Stimulated activated CD8-positive, alpha-beta memory T cell treated with anti-CD3 and anti-CD28 coated beads, Interleukin-7, amount 100 ng/mL, for 1 hour (primary cell): ENCODE measurements around the gene SH2D7.

Source experiments
- DNase-seq, 2 donors: peaks; one replicate each; pipeline ENCODE4 v3.0.0-alpha.2; 2020; ENCODE audit warnings: low read depth in 2 of 2

The SH2D7 gene

DNA sequence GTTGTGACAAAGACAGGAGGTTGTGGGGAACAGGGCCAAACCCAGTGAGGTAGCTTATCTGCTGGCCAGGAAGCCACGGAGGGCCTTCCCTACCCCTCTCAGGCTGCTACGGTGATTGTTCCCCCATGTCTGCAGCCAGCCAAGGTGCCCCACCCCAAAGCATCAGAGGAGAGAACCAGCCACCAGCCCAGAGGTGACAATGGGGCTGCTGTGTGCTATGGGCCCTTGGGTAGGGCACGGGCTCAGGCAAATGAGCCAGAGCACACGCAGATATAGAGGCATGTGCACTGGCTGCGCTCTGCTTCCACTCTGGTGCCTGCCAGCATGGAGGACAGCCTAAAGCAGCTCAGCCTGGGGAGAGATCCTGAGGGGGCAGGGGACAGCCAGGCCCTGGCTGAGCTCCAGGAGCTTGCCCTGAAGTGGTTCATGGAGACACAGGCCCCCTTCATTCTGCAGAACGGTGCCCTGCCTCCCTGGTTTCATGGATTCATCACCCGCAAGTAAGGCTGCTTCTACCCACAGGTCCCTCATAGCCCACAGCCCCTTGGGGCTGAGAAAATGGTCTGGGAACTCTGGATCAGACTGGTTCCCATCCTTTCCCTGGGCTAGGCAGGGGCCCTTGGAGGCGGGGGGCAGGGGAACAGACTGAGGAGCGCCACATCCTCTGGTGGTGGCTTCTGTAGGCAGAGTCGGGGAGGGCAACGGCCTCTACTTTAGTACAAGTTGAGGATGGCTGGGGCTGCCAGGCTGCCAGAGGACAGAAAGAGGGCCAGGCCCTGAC, at the start of gene SH2D7:
Gene SH2D7 (plus strand): TSS at position 301 of the 781 bp plus-strand sequence. CDS start 24 bp downstream, at position 325.
- DNase-seq: no peak

DNA sequence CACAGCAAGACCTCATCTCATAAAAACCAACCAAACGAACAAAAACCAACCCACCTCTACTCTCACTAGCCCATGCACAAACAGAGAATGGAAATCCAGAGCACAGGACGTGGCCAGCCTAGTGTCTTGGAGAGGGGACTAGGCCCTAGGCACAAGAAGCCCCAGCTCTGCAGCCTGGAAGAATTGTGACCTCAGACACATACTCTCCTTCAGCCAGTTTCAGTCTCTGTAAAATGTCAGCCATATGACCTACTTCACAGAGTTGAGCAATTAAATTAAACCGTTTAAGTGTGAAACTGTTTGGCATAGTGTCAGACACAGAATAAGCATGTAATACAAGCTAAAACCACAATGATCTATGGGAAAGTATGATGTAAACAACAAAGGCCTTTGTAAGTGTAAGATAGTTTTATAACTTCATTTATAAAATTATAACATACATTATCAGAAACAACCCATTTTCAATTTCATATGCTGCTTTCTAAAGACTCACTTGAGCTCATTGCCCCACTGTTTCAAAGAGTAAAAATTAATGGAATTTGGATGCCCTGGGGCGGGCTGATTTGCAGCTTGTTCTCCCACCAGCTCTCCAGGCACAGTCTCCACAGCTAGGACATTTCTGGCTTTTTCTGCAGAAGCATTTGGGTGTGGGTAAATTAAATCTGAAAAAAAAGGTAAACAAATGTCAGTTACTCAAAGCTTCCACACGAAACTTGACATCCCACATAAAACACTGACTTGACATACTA, 47.8 kb upstream of the SH2D7 start:
- no peak for DNase-seq

DNA sequence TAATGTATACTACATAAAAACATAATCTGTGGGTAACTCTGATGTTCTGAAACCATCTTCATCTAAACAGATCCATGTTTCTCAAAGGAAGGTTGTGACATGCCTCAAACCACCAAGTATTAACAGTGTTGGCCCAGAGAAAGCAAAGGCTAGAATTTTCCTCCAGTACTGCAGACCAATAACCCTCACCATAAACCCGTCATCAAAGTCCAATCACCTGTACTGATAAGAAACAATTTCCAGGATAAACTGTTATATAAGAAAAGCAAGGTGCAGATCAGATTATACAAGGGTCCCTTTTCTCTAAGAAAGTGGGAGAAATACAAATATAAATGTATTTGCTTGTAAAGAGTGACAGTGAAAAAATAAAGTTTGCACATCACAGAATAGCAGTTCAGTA, 47.2 kb upstream of the SH2D7 start:
- no peak for DNase-seq

DNA sequence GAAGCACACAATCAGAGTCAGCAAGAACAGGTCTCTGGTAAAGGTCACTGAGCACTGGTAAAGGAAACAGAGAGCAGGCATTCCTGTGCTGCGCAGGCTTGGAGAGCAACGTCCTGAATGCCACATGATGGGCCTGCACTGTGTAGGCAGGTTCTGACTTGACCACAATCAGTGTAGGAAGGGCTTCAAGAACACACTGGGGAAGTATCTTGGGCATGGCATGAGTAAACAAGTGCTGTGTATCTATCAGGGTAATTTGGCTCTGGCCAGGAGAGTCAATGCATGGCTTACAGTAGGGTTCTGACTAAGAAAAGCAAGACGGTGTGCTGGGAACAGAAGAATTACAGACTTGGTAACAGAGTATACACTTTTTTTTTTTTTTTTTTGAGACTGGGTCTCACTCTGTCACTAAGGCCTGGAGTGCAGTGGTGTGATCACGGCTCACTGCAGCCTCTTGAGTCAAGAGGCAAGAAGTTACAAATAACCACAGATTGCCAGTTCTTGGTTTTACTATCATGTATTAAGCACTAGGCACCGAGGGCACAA, 45.5 kb upstream of the SH2D7 start:
- no peak for DNase-seq

DNA sequence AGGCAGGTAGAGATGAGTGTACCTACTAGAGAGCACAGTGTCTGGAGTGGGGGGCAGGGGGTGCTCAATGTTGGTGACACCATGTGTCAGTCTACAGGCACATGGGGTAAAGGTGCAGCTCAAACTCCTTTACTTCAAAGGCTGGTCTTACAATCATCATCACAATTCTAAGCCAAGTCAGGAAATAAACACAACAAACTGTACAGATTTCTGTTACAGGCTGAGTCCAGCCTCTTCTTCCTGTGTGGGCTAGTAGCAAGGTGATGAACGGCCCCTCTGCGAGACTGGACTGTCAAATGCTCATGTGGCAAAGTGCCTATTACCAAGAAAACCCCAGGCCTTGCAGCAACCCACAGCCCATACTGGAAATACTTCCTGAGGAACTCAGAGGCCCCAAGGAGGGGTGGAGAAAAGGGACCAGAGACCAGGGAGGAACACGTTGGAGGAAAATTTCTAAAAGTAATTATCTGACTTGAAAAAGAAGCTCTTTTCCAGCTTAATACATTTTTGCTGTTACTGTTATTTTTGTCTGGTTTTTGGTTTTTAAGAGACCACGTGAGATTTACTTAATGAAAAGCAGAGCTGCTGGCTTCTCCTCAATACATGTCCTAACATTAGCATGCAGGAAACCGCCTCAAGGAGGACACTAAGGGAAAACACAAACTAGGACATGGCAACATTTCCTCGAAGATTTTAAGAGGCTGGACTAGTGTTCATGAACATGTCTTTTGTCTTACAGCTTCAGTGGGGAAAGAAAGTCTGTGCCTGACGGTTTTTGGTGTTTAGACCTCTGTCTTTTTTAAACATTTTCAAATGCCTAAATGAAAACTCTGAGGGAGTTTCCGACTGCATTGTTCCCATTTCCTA, 44.4 kb upstream of the SH2D7 start:
- DNase-seq: no peak

DNA sequence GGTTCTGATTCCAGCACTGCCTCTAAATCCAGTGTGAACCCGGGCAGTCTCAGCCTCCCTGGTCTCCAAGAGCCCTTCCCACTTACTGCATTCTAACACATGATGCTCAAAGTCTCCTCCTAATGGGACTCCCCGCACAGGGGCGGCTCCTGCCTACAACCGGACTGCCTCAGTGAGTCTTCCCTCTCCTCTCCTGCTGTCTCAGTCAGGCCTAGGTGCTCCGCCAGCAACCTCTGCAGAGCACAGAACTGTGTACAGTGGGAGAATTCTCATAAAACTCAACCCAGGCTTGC, 43.8 kb upstream of the SH2D7 start:
- DNase-seq: no peak

DNA sequence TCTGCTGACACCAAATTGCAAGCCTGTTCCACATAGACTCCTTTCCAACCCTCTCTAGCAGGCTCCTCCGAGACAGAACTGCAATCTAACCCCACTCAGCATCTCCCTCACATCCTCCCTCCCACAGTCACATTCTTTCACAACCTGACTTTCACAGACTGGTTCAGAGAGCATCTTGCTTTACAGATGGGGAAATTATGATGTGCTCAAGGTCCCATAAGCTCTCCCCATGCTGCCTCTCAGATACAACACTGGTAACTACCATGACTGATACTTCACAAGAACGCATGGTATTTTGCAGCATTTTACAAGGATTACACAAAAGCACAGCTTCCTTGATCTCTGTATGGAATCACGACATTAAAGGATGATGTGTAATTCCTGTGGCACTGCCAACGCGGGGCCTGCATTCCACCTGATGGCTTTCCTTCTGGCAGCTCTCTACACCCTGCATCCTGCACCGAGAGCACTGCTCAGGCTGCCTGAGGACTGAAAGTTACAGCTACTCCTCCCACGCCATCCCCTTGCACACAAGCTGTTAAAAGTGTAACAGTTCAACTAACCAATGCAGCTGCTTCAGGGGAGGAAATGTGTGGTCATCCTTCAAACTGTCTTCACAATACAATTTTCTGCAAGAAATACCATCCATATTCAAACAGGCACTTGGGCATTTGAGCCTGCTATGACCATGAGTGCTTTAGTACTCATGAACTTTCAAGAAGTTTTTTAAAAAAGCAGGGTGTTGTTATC, 42.5 kb upstream of the SH2D7 start:
- no peak for DNase-seq

DNA sequence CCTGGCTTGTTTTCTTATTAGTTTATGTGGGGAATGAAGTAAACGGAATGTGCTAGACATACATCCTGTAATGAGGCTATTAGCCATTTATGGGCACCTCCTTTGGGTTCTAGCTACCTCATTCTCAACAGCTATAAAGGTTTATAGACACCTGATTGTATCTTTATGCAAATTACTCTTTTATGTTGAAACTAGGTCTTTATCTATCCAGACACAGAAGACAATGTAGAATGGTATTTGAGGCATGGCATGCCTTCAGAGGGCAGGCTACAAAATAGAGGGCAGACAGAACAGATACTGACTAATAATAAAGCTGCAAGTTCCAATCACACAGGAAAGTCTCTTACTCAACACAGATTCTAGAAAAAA, 41.9 kb upstream of the SH2D7 start:
- DNase-seq: no peak

DNA sequence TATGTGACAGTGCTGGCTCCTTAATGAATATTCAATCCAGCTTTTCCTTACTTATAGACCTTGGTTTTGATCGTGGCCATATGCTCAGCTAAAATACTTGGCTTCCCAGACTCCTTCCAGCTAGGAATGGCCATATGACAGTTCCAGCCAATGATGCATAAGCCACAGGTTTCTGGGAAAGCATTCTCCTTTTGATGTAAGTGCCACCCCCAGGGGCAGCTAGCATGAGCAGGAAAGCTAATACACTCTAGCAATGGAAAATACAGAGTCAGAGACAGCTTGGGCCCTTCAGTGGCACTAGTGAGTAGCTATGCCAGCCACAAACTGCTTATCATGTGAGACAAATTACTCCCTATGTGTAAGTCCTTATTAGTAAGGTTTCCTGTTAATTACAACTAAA, 41.5 kb upstream of the SH2D7 start:
- DNase-seq: no peak

DNA sequence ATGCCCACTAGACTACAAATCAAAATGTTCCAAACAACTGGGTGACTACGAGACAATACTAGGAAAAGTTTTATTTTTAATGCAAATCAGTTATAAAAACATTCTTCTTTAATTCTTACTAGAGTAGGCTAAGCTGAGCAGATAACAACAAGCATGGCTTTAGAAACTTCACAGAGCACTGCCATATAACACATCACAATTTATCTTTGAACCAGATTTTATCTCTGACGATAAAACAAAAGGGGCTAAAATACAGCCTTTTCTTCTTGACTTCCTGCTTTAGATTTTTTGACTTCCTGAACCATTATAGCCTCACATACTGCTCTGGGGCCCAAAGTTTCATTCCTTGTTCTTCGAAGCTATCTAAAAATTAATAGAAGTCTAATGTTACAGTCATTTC, 40.8 kb upstream of the SH2D7 start:
- DNase-seq: no peak

DNA sequence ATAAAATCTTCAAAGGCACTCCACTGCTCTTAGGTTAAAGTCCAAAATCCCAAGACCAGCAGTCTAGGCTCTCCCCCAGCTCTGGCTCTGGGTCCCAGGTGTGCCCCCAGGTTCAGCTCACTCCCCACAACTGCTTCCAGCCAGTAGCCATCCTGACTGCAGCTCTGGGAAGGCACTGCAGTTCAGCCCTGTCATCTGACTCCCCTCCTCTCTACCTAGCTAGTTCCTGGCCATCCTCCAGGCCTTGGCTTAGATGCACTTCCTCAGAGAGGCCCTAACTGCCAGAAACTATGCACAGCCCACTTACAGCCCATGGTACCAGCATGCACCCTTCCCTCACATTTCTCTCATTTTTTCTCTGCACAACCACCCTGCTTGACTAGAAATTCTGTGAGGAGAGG, 40.4 kb upstream of the SH2D7 start:
- DNase-seq: no peak

DNA sequence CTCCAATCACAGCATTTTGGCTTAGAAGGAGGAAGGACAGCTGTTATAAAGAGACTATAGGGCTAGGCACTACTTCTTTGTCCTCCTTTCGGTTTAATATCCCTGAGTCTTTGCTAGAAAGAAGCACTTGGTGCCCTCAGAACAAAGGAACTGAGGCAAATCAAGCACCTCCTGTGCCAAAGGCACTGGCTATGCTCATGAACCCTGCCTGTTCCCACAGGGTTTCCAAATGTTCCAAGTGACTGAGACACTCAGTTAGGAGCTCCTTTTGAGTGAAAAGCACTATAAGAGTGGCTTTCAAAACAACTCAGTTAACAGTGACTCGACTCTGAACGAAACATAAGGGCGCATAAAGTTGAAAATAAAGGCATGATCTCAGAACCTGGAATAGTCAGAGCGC, 39.8 kb upstream of the SH2D7 start:
- no peak for DNase-seq

DNA sequence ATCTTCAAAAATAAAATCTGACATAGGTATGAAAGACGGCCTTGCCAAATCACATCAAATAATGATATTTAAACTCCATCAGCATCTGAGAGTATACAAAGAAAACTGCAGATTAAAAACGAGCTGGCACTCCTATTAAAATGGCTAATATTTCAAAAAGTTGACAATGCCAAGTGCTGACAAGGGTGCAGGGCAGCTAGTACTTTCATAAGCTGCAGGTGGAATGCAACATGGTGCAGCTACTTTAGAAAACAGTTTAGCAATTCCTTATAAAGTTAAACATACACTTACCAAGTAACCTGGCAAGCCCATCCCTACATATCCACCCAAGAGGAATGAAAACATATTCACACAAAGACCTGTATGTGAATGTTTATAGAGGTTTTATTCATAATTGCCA, 37.8 kb upstream of the SH2D7 start:
- DNase-seq: no peak

DNA sequence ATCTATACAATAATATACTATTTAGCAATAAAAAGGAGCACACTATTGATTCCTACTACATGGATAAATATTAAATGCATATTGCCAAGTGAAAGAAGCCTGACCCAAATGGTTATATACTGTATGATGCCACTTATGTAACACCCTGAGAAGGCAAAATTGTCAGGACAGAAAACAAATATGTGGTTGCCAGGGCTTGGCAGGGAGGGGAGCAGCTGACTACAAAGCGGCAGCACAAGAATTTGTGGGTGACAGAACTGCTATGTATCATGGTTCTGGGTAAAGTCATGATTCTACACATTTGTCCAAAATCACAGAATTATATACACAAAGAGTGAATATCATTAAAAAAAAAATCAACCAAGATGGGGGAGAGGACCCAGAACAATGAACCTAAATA, 37.4 kb upstream of the SH2D7 start:
- no peak for DNase-seq

DNA sequence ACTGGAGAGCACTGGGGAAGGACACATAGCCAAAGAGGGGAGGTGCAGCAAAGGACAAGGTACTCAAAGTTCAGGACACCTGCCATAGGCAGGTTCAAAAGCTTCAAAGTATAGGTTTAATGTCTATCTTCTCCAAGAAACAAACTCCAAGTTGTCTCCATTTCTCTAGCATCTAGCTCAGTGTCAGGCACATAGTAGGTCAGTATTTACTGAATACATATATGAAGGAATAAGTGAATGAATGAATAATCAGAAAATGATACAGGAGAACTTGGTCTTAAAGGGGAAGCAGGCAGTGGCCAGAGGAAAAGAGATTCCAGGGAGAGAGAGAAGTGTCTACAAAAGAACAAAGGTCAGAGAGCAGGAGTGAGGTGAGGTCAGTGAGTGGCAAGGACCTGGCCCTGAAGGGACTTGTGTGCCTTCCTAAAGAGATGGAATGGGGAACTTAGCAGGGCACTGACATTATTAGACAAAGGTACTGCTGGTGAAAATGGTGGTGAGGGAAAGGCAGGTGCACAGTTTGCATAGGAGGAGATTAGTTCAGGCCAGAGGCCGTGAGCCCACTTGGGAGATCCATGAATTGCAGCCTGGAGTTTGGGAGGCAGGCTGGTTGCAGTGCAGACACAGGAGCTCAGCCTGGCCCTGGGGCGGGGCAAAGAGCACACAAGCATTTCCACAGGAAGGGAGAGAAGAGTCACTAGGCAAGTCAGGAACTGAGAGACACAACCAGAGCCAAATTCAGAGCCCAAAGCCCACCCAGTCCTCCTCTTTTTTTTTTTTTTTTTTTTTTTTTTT, 36.2 kb upstream of the SH2D7 start:
- DNase-seq: no peak

DNA sequence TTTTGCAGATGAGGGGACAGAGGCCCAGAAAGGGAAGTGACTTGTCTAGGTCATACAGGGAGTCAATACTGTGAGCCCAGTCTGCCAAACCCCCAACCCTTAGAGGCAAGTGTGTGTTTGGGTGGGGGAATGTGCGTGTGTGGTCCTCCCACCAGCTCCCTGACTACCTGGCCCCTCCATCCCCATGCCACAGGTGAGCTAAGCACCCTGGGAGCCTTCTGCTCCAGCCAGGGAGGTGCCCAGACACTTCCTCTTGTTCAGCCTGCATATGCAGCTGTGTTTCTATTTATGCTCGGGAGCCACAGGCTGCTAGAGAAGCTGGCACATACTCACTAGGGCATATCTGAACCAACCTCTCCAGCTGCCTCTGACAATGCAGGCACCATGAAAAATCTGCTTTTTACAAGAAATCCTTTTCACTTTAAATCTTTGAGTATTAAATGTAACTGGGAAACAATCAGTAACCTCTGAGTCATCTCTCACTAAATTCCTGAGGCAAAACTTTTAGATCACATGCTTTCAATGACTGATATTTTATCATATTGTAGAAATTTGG, 35.6 kb upstream of the SH2D7 start:
- DNase-seq: no peak

DNA sequence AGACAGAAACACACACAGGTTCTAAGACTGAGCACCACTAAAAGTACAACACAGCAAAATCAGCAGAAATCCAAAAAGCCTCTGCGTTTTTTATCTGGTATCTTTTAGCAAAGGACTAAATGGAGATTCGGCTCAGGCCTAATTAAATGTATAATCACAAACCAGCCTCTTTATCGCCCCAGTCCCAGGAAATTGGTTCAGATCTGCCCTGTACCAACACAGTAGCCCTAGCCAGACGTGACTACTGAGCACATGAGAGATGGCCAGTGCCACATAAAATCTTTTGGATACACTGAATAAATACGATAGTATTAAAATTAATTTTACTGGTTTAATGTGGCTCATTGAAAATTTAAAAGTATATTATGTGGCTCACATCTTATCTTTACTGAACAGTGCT, 34.6 kb upstream of the SH2D7 start:
- no peak for DNase-seq

DNA sequence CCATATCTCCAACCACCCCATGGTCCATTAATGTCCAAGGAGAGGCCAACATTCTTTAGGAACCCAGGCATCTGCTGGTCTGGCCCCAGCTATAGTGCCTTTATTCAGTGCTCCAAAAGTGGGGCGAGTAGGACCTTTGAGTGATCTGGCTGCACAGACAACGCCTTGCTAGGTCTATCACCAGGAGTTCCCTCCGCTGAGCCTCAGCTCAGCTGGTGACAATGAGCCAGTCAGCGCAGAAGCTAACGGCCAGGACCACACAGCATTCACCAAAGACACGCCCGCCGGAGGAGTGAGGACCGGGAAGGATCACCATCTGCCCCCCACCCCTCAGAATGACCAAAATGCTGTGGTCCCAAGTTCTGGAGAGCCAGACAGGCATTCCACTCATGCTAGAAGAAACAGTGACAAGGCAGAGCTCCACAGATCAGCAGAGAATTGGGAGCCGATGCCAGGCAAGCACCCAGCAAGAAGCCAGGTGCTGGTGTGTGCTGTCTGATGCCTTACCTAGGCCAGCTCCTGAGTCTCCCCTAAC, 33.9 kb upstream of the SH2D7 start:
- no peak for DNase-seq

DNA sequence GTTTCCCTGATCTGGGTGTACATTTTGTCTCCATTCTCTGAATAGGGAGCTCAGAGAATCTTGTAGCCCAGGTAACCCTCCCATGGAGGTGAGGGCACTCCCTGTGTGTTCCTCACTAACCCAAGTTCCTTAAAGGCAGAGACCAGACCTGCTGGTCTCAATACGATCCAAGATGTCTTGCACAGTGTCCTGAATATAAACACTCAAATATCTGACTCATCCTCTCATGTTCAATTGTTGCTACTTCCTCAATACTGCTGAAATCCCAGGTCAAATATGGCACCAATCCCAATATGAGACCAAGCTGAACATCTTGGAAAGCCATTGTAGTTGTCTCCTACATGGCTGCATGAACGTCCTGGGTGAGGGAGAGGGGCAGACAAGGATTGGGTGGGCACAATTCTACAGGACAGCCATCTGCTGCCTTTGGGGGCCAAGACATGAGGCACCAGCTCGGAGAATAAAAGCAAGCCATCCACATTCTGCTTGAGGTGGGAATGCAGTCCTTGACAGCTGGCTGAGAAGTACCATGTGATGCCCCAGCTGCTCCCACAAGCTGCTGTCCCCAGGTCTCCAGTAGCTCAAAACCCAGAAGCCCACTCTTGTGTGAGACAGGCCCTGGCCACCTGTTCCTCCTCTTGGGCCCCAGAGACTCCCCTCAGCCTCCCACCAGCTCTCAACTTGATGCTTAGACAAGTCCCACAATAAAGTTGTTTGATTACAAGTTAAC, 33.1 kb upstream of the SH2D7 start:
- DNase-seq: no peak

DNA sequence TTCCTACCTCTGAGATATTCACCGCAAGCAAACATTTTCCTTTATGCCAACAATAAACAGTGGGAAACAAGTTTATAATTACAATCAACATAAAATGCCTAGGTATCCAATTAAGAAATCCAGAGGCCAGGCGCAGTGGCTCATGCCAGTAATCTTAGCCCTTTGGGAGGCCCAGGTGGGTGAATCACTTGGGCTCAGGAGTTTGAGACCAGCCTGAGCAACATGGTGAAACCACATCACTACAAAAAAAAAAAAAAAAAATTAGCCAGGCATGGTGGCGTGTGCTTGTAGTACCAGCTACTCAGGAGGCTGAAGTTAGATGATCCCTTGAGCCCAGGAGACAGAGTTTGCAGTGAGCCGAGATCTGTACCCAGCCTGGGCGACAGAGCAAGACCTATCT, 32.1 kb upstream of the SH2D7 start:
- no peak for DNase-seq
